Activated B cell treated with CpG ODN at 0.5 μM for 24 hours (primary cell): ENCODE measurements around the gene PTPRT. TPM values are rescaled to one million over a fixed set of nuclear protein-coding genes. Genes with fewer than 3 reads are reported as not detected.

ENCODE experiments used
- ATAC-seq: fragments of 200-7000 bp; cut with Tn5 transposase; one replicate; pipeline ENCODE4 v1.10.0; 2021; ENCODE audit warnings: low read depth, mild to moderate bottlenecking, moderate library complexity
- CTCF ChIA-PET: fragments of 350-600 bp; sonication (Branson Sonifier 250); formaldehyde crosslinking; loops from one replicate; lab custom pipeline; 2021; ENCODE audit warnings: antibody characterized with exemption; lab: Charles Lee
- POLR2A ChIA-PET: fragments of 350-600 bp; sonication (Branson Sonifier 250); formaldehyde crosslinking; loops from one replicate; lab custom pipeline; 2021; ENCODE audit warnings: antibody characterized with exemption; lab: Charles Lee
- DNase-seq: peaks from one replicate; pipeline ENCODE4 v3.0.0; 2022
- H3K27ac Mint-ChIP-seq: one replicate; pipeline ENCODE4 v1.8.0; 2020; ENCODE audit warnings: mixed read lengths
- H3K27me3 Mint-ChIP-seq: one replicate; pipeline ENCODE4 v1.8.0; 2021; ENCODE audit warnings: mixed read lengths
- H3K36me3 Mint-ChIP-seq: one replicate; pipeline ENCODE4 v1.8.0; 2021; ENCODE audit warnings: low read depth, mixed read lengths
- H3K4me1 Mint-ChIP-seq: one replicate; pipeline ENCODE4 v1.8.0; 2021; ENCODE audit warnings: mixed read lengths
- H3K4me3 Mint-ChIP-seq: one replicate; pipeline ENCODE4 v1.8.0; 2020; ENCODE audit warnings: mild to moderate bottlenecking, mixed read lengths
- H3K9me3 Mint-ChIP-seq: one replicate; pipeline ENCODE4 v1.8.0; 2020; ENCODE audit warnings: mixed read lengths
- intact Hi-C: fragments of 100-400 bp; cut with micrococcal nuclease; formaldehyde crosslinking; loops from one replicate; pipeline ENCODE4 v1.15.1; 2024
- total RNA-seq: library from RNA; stranded (reverse); gene quantifications from 2 replicates; pipeline ENCODE4 v1.2.3, GENCODE V29; 2022
- TF ChIP-seq, protein P1 (sequence below): fragments of 200-600 bp; IDR thresholded peaks from one replicate; pipeline ENCODE4 v1.8.0; 2022; ENCODE audit warnings: antibody characterized with exemption, mild to moderate bottlenecking

The PTPRT gene
- total RNA-seq, 1 donor from 2014 or later, result not detected

DNA sequence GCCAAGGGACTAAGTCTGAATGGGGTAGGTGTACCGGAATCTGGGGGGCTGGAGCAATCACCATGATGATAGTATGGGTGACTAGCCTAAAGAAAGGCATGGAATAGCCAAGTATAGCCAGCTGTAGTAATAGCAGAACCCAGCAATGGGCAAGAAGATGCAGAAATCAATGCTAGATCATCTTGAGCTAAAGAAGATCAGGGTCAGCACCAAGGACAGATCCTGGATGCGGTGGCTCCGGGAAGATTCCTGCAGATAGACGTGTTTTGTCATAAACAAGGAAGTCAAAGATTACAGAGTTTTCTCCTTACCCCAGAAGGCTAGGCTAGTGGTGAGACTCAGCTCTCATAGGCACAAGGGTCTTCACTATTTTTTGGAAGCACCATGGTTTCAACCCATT, 1009.9 kb downstream of the PTPRT start:
- H3K36me3 Mint-ChIP-seq, result no peaks in the 10 kb centered on the region
- ATAC-seq (no peak), DNase-seq (no peak)
- intact Hi-C loops, result no loop called here
- no peak overlapping the region for H3K27ac Mint-ChIP-seq
- no peaks in the 10 kb centered on the region for H3K4me1 Mint-ChIP-seq
- H3K9me3 Mint-ChIP-seq, result no peaks in the 10 kb centered on the region
- POLR2A ChIA-PET, result no interaction called here
- H3K27me3 Mint-ChIP-seq, result no peaks in the 10 kb centered on the region
- no peak overlapping the region for H3K4me3 Mint-ChIP-seq
- TF ChIP-seq, protein P1, sequence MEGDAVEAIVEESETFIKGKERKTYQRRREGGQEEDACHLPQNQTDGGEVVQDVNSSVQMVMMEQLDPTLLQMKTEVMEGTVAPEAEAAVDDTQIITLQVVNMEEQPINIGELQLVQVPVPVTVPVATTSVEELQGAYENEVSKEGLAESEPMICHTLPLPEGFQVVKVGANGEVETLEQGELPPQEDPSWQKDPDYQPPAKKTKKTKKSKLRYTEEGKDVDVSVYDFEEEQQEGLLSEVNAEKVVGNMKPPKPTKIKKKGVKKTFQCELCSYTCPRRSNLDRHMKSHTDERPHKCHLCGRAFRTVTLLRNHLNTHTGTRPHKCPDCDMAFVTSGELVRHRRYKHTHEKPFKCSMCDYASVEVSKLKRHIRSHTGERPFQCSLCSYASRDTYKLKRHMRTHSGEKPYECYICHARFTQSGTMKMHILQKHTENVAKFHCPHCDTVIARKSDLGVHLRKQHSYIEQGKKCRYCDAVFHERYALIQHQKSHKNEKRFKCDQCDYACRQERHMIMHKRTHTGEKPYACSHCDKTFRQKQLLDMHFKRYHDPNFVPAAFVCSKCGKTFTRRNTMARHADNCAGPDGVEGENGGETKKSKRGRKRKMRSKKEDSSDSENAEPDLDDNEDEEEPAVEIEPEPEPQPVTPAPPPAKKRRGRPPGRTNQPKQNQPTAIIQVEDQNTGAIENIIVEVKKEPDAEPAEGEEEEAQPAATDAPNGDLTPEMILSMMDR, result no peak
- CTCF ChIA-PET, result no interaction called here

DNA sequence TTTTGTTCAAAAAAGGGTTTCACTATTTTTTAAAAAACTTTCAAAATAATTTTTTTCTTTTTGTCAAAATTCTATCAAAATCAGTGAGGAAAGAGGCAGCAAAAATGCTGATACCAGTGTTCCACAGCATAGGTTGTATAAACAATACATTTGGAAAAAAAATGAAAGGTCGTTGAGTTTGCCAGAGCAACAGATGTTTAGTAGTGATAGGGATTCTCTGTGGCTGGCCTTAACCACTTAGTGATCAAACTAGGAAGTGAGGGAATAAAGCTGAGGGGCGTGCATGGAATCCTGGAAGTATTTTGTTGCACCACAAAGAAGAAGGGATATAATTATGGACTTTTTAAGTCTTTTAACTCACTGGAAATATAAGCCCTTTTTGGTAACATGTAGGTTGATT, 1016.3 kb downstream of the PTPRT start:
- TF ChIP-seq, protein P1, result no peak
- ChIA-PET POLR2A (no interaction called here), CTCF (no interaction called here)
- intact Hi-C loops, result no loop called here
- no peak for DNase-seq
- H3K9me3 Mint-ChIP-seq, result no peaks in the 10 kb centered on the region
- no peak overlapping the region for H3K27ac Mint-ChIP-seq
- no peak for ATAC-seq
- no peaks in the 10 kb centered on the region for H3K27me3 Mint-ChIP-seq
- no peak overlapping the region for H3K4me3 Mint-ChIP-seq
- no peaks in the 10 kb centered on the region for H3K4me1 Mint-ChIP-seq
- H3K36me3 Mint-ChIP-seq, result no peaks in the 10 kb centered on the region

DNA sequence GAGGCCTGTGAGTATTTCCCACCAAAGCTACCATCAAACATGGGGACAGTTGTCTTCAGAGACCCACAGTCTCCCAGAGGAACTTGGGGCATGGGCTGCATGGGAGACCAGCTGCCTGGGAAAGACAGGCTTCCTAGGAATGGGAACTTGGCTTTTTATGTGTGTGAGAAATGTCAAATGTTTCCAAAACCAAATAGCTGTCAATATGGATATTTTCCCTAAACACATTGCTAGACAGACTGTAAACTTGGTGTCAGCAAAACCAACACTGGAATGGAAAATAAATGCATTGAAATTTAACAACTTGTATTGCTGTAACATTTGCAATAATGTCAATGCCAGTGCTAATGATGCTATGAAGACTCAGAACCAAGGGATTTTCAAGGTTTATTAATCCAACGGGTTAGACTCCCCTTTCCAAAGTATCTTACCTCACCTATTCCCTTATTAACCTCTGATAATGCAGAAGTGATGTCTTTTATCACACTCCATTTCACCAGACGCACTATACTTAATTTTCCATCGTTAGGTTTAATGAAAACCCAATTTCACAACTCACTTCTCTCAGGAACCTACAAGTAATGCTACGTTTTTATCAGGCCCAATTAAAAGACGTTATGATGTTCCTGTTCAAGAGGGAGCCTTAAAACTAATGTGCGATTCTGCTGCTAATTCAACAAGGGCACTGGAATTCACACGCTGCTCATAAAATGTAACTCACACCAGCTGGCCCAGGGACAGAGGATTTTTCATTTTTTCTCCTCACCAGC, 1025.4 kb downstream of the PTPRT start:
- Mint-ChIP-seq H3K4me3 (no peak overlapping the region), H3K27me3 (no peaks in the 10 kb centered on the region), H3K27ac (no peak overlapping the region), H3K4me1 (no peaks in the 10 kb centered on the region), H3K9me3 (no peaks in the 10 kb centered on the region), H3K36me3 (no peaks in the 10 kb centered on the region)
- DNase-seq (no peak), ATAC-seq (no peak)
- ChIA-PET CTCF (no interaction called here), POLR2A (no interaction called here)
- intact Hi-C loops, result no loop called here
- TF ChIP-seq, protein P1, result no peak

DNA sequence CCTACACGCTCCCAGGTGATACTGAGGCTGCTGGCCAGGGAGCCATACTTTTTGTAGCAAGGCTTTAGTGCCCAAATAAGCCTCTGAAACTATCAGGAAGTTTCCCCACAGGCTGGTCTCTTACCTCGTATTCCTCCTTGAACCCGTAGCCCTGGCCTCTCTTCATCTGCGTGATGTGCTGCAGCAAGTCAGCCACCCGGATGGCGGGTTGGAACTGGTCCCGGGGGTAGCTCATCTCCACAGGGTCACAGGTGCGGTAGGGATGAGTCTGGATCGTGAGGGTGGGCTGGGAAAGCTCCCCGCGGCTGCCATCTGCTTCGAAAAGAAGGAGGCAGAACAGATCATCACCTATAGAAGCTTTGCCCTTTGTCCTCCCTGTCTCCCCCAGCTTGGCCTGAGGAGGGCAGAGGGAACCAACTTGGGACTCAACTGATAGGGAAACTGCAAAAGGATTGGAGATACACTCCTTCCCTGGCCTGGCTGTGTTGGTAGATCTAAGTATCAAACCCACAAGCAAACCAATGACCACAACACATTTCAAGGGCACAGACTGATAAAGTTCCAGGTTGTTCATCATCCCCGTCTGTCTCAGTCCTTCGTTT, 1028.4 kb downstream of the PTPRT start:
- DNase-seq (no peak), ATAC-seq (no peak)
- intact Hi-C loops, result no loop called here
- Mint-ChIP-seq H3K4me3 (no peak overlapping the region), H3K9me3 (no peaks in the 10 kb centered on the region), H3K4me1 (no peaks in the 10 kb centered on the region), H3K27me3 (no peaks in the 10 kb centered on the region), H3K27ac (no peak overlapping the region), H3K36me3 (no peaks in the 10 kb centered on the region)
- TF ChIP-seq, protein P1, result no peak
- POLR2A ChIA-PET, result no interaction called here
- CTCF ChIA-PET, result no interaction called here

DNA sequence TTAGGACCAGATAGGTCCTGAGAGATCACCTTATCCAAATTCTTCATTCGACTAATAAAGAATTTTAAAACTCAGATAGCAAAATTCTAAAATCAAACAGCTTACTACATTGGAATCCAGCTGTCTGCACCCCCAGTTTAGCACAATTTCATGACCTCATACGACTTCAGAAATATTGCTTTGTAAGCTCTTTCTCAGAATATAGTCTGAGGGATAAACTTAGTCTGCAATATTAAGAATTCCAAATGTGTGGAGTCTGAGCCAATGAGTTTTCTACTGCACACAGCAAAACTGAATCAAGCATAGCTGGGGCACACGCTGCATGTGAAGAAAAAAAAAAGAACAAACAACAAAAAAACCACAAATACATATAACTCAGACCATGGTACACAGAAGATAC, 1029.9 kb downstream of the PTPRT start:
- no peak for ATAC-seq
- no peak for DNase-seq
- Mint-ChIP-seq H3K27me3 (no peaks in the 10 kb centered on the region), H3K27ac (no peak overlapping the region), H3K4me3 (no peak overlapping the region), H3K4me1 (no peaks in the 10 kb centered on the region), H3K9me3 (no peaks in the 10 kb centered on the region), H3K36me3 (no peaks in the 10 kb centered on the region)
- intact Hi-C loops, result no loop called here
- ChIA-PET POLR2A (no interaction called here), CTCF (interaction anchor here (0.6 kb wide), 1 partner anchor 870 kb away, joined by 3 read pairs; no protein-coding TSS in a partner anchor)
- TF ChIP-seq, protein P1, result no peak
